Metanephros (tissue), 1 donor: ENCODE measurements around the gene ZNF679. TPM values are rescaled to one million over a fixed set of nuclear protein-coding genes. Genes with fewer than 3 reads are reported as not detected.

Source experiments
- total RNA-seq: library from RNA; depleted of rRNA; stranded (reverse); fragments of >200 nt; gene quantifications from one replicate; pipeline ENCODE4 v1.2.3, GENCODE V29; 2014

Gene ZNF679
- total RNA-seq, result not detected

DNA sequence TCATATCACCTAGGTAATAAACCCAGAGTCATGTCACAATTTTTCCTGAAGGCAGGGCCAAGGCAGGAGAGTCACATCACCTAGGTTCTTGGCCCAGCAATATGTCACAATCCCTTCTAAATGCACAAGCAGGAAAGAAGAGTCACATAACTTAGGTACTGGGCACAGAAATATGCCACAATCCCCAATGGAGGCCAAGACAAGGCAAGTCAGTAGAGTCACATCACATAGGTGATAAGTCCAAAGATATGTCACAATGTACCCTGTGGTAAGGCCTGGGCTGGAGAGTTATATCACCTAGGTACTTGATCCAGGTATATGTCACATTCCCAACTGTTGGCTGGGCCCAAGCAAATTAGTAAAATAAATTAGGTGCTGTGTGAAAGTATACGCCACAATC is at the start of gene ZNF679:
Gene ZNF679 (plus strand): TSS at position 301 of the 400 bp plus-strand sequence. CDS start 20,644 bp downstream, outside the sequence.

DNA sequence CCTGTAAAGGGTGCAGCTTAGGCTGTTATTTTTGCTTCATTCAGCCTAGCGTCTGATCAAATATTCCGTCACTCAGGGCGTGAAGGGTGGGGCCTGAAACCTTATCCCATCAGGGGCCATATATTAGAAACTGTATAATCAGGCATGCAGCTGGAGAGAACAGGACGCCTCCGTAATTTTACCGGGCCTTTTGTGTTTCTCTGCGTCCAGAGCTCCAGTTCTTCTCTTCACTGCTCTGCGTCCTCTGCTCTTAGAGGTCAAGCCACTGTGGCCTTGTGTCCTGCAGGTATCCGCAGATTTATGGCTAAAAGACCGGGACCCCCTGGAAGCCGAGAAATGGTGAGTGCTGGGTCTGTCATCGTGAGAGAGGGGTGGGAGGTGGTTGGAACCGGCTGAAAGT is 21.4 kb upstream of the ZNF679 start, which contains the start of gene ZNF735:
Gene ZNF735 (plus strand): TSS at position 301 of the 400 bp plus-strand sequence. CDS start 0 bp downstream, at position 301.

GRCh38 chr7:64313740-64314491 is 85.6 kb downstream of the ZNF679 start, which contains the start of gene ZNF736:
TSS of gene ZNF736 (plus strand) at chr7:64313961. CDS start at chr7:64314151, 190 bp downstream.

Other genes with a start within 250 kb of the ZNF679 start
- not detected for gene ZNF722, start 229.6 kb upstream of the ZNF679 start, total RNA-seq
- 0.35 TPM for gene ZNF727, start 183.0 kb upstream of the ZNF679 start, total RNA-seq
- not detected for gene ZNF735, start 21.3 kb upstream of the ZNF679 start, total RNA-seq
- 36.1 TPM for gene ZNF736, start 85.5 kb downstream of the ZNF679 start, total RNA-seq